HepG2 (cell line): Measurements from ENCODE around the gene PRM2. TPM values are rescaled to one million over a fixed set of nuclear protein-coding genes. Genes with fewer than 3 reads are reported as not detected.
A peak's percentile ranks its signal among the peaks of the same experiment; 100 is the strongest.

Source experiments
- AGO1 ChIP-seq: fragments of 200-400 bp; formaldehyde crosslinking; IDR thresholded peaks from 2 replicates; pipeline ENCODE4 v1.6.1; 2017; ENCODE audit warnings: mild to moderate bottlenecking, low read depth, low read length, moderate library complexity; ENCODE audit not compliant: poor library complexity, severe bottlenecking
- HDAC6 ChIP-seq: fragments of 200-600 bp; sonication (generic); IDR thresholded peaks from 2 replicates; pipeline ENCODE4 v1.7.0; 2017; ENCODE audit warnings: mild to moderate bottlenecking, antibody characterized with exemption, low read length, low read depth
- HOXA5 ChIP-seq: sonication (generic); formaldehyde crosslinking; IDR thresholded peaks from 2 replicates; pipeline ENCODE4 v1.4.0; 2020; ENCODE audit warnings: missing genetic modification reagents
- IRF9 ChIP-seq: sonication (generic); formaldehyde crosslinking; IDR thresholded peaks from 2 replicates; pipeline ENCODE4 v1.8.0; 2022; ENCODE audit warnings: missing genetic modification reagents, mild to moderate bottlenecking, borderline replicate concordance
- KDM3A ChIP-seq: IDR thresholded peaks from 2 replicates; pipeline ENCODE4 v1.6.1; 2018; ENCODE audit warnings: low read depth, missing compliant biosample characterization
- LBX2 ChIP-seq: sonication (generic); formaldehyde crosslinking; IDR thresholded peaks from 2 replicates; pipeline ENCODE4 v1.5.0; 2020; ENCODE audit warnings: missing genetic modification reagents, mild to moderate bottlenecking, borderline replicate concordance
- MZF1 ChIP-seq: sonication (generic); formaldehyde crosslinking; IDR thresholded peaks from 2 replicates; pipeline ENCODE4 v1.8.1; 2023; ENCODE audit warnings: mild to moderate bottlenecking, missing genetic modification reagents, borderline replicate concordance
- RCOR2 ChIP-seq: IDR thresholded peaks from 2 replicates; pipeline ENCODE4 v1.6.1; 2016; ENCODE audit warnings: missing biosample characterization, missing genetic modification reagents
- SALL1 ChIP-seq: sonication (generic); formaldehyde crosslinking; IDR thresholded peaks from 2 replicates; pipeline ENCODE4 v1.8.0; 2022; ENCODE audit warnings: mild to moderate bottlenecking, missing genetic modification reagents
- SNAI1 ChIP-seq: sonication (generic); formaldehyde crosslinking; IDR thresholded peaks from 2 replicates; pipeline ENCODE4 v1.5.0; 2020; ENCODE audit warnings: mild to moderate bottlenecking, missing genetic modification reagents, borderline replicate concordance
- THAP11 ChIP-seq: IDR thresholded peaks from 2 replicates; pipeline ENCODE4 v1.6.1; 2016; ENCODE audit warnings: missing biosample characterization, missing genetic modification reagents
- ZBTB1 ChIP-seq: sonication (generic); formaldehyde crosslinking; IDR thresholded peaks from 2 replicates; pipeline ENCODE4 v1.4.0; 2020; ENCODE audit warnings: missing genetic modification reagents, borderline replicate concordance
- ZFP36L2 ChIP-seq: sonication (generic); formaldehyde crosslinking; IDR thresholded peaks from 2 replicates; pipeline ENCODE4 v1.4.0; 2020; ENCODE audit warnings: missing genetic modification reagents
- ZNF281 ChIP-seq: sonication (generic); formaldehyde crosslinking; IDR thresholded peaks from 2 replicates; pipeline ENCODE4 v1.4.0; 2020; ENCODE audit warnings: missing genetic modification reagents, borderline replicate concordance
- ZNF3 ChIP-seq: IDR thresholded peaks from 2 replicates; pipeline ENCODE4 v1.7.0; 2017; ENCODE audit warnings: inconsistent platforms
- ZNF510 ChIP-seq: sonication (generic); formaldehyde crosslinking; IDR thresholded peaks from 2 replicates; pipeline ENCODE4 v1.4.0; 2020; ENCODE audit warnings: low read depth, mild to moderate bottlenecking, missing genetic modification reagents
- ZNF549 ChIP-seq: sonication (generic); formaldehyde crosslinking; IDR thresholded peaks from 2 replicates; pipeline ENCODE4 v1.5.0; 2020; ENCODE audit warnings: missing genetic modification reagents
- ZNF550 ChIP-seq: sonication (generic); formaldehyde crosslinking; IDR thresholded peaks from 2 replicates; pipeline ENCODE4 v1.4.0; 2020; ENCODE audit warnings: mild to moderate bottlenecking, missing genetic modification reagents, borderline replicate concordance
- ZNF772 ChIP-seq: sonication (generic); formaldehyde crosslinking; IDR thresholded peaks from 2 replicates; pipeline ENCODE4 v1.5.0; 2020; ENCODE audit warnings: mild to moderate bottlenecking, missing genetic modification reagents
- polyA plus RNA-seq, 8 experiments: library from polyadenylated mRNA; depleted of rRNA in 3 of 8; stranded (reverse) in 7 of 8; unstranded in 1 of 8; fragments of >200 nt; fragmentation: Illumina TruSeq in 4 of 8; extraction: Trizol in 4 of 8; gene quantifications; 2 replicates each; pipeline versions ENCODE4 v1.2.1 to v1.2.3, GENCODE V29; 2011 to 2016; ENCODE audit warnings: low read depth in 4 of 8, missing spikeins in 1 of 8, mixed read lengths in 1 of 8; ENCODE audit not compliant: insufficient read depth in 1 of 8
- total RNA-seq, 5 experiments: library from RNA; depleted of rRNA; stranded (reverse); fragments of >200 nt; fragmentation: Illumina TruSeq; extraction: Trizol; gene quantifications; 2 replicates each; pipeline ENCODE4 v1.2.3, GENCODE V29; 2016; ENCODE audit warnings: low read depth in 1 of 5
- TF ChIP-seq, protein P1 (sequence below): IDR thresholded peaks from 2 replicates; pipeline ENCODE4 v1.6.1; 2016; ENCODE audit warnings: control low read depth
- TF ChIP-seq, protein P2 (sequence below): sonication (generic); formaldehyde crosslinking; IDR thresholded peaks from 2 replicates; pipeline ENCODE4 v1.4.0; 2020; ENCODE audit warnings: mild to moderate bottlenecking, missing genetic modification reagents, borderline replicate concordance

The PRM2 gene
- total and polyA plus RNA-seq, 2 of the 13 experiments (the other 11 are each of a cell fraction or from before 2014, with no cell fraction given) = 0.54 TPM; not detected in 1

- TF ChIP-seq ZNF772 (CRISPR knock-in tag) = no peak
- TF ChIP-seq SNAI1 (CRISPR knock-in tag) = no peak
- TF ChIP-seq ZNF549 = no peak; the same call in 1 of the 2 replicates
- TF ChIP-seq ZNF281 (CRISPR knock-in tag) = peak; percentile 70; the same call in 1 of the 2 replicates
- no peak; the same call in 1 of the 2 replicates for TF ChIP-seq KDM3A (CRISPR knock-in tag)
- no peak; the same call in 1 of the 2 replicates for TF ChIP-seq ZBTB1 (CRISPR knock-in tag)
- peak; percentile 88 for TF ChIP-seq IRF9 (CRISPR knock-in tag)
- 0 out of 2 replicates have a peak, but pooled peaks have one; percentile 41 for TF ChIP-seq RCOR2 (CRISPR knock-in tag)
- TF ChIP-seq AGO1 = no peak
- TF ChIP-seq, protein P1, sequence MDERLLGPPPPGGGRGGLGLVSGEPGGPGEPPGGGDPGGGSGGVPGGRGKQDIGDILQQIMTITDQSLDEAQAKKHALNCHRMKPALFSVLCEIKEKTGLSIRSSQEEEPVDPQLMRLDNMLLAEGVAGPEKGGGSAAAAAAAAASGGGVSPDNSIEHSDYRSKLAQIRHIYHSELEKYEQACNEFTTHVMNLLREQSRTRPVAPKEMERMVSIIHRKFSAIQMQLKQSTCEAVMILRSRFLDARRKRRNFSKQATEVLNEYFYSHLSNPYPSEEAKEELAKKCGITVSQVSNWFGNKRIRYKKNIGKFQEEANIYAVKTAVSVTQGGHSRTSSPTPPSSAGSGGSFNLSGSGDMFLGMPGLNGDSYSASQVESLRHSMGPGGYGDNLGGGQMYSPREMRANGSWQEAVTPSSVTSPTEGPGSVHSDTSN = no peak; the same call in 1 of the 2 replicates
- TF ChIP-seq ZNF3 (CRISPR knock-in tag) = no peak
- TF ChIP-seq ZNF510 (CRISPR knock-in tag) = no peak
- TF ChIP-seq HOXA5 (CRISPR knock-in tag) = no peak
- peak; percentile 86 for TF ChIP-seq SALL1 (CRISPR knock-in tag)
- peak; percentile 37; the same call in 1 of the 2 replicates for TF ChIP-seq THAP11
- TF ChIP-seq MZF1 (CRISPR knock-in tag) = no peak
- TF ChIP-seq ZFP36L2 (CRISPR knock-in tag) = no peak
- TF ChIP-seq HDAC6 = no peak
- 0 out of 2 replicates have a peak, but pooled peaks have one; percentile 28 for TF ChIP-seq ZNF550
- TF ChIP-seq, protein P2, sequence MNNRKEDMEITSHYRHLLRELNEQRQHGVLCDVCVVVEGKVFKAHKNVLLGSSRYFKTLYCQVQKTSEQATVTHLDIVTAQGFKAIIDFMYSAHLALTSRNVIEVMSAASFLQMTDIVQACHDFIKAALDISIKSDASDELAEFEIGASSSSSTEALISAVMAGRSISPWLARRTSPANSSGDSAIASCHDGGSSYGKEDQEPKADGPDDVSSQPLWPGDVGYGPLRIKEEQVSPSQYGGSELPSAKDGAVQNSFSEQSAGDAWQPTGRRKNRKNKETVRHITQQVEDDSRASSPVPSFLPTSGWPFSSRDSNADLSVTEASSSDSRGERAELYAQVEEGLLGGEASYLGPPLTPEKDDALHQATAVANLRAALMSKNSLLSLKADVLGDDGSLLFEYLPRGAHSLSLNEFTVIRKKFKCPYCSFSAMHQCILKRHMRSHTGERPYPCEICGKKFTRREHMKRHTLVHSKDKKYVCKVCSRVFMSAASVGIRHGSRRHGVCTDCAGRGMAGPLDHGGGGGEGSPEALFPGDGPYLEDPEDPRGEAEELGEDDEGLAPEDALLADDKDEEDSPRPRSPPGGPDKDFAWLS (CRISPR knock-in tag) = no peak
- 0 out of 2 replicates have a peak, but pooled peaks have one; percentile 61 for TF ChIP-seq LBX2 (CRISPR knock-in tag)
These were observed 32.4 kb upstream of the PRM2 start (continued) for GRCh38 chr16:11308493-11309283.
